ENCODE data around the gene CACNB2.

The CACNB2 gene

DNA sequence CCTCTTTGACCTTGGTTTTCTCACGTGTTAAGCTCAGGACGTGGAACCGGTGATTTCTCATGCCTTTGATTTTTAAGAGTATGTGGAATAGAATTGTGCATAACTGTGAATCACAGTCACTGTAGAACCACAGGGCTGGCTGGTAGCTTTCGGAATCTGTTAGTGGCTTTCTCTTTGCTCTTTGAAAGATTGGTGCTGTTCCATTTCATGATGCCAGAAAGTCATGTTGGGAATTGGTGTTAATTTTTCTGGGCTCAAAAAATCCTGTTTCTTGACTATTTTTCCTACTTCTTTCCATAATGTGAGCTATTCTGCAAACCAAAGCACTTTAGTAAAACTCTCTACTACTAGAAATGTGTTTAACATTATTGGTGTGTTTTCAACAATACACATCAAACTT, 73.0 kb downstream of the CACNB2 start:
- Histone ChIP-seq H3K23ac (ENCODE audit: low read length in 2 of 2) (no peak overlapping the region), H3K9me3 (ENCODE audit: control insufficient read depth, low read length) (no peaks in the 10 kb centered on the region), H3K4me1 (ENCODE audit: control insufficient read depth, insufficient read depth, low read depth, low read length) (no peaks in the 10 kb centered on the region), H3K27ac (ENCODE audit: low read length, poor library complexity, severe bottlenecking) (no peak overlapping the region), H3K18ac (ENCODE audit: low read depth in 1 of 2, low read length in 2 of 2) (no peak overlapping the region), H2BK15ac (ENCODE audit: low read depth, poor library complexity, severe bottlenecking) (no peak overlapping the region), H3K14ac (ENCODE audit: low read length in 2 of 2) (no peak overlapping the region), H2BK5ac (ENCODE audit: low read depth, low read length, poor library complexity, severe bottlenecking) (no peak overlapping the region), H3K27me3 (ENCODE audit: control insufficient read depth in 1 of 2, insufficient read depth in 1 of 2, low read length in 2 of 2) (peaks cover 4% of the 10 kb centered on the region in 2 experiments), H3K36me3 (ENCODE audit: control insufficient read depth in 1 of 2, insufficient read depth in 2 of 2, low read depth in 1 of 2, low read length in 2 of 2) (no peaks in the 10 kb centered on the region), H3K9ac (ENCODE audit: low read length) (no peak overlapping the region), H4K91ac (ENCODE audit: low read length) (no peak overlapping the region), H2AK5ac (ENCODE audit: low read length, severe bottlenecking) (no peak overlapping the region), H2BK12ac (ENCODE audit: low read length in 2 of 2) (no peak overlapping the region), H3K4me2 (ENCODE audit: low read length, poor library complexity, severe bottlenecking) (no peak overlapping the region), H4K8ac (ENCODE audit: low read length) (no peak overlapping the region), H3K4me3 (ENCODE audit: insufficient read depth in 1 of 2, low read depth in 1 of 2, low read length in 2 of 2) (no peak overlapping the region), H3K79me1 (replicated peaks; ENCODE audit: low read length, poor library complexity, severe bottlenecking) (no peaks in the 10 kb centered on the region), H2BK120ac (ENCODE audit: low read depth, low read length) (no peak overlapping the region), H3K4ac (ENCODE audit: low read depth in 1 of 2, low read length in 2 of 2) (no peak overlapping the region), H2AFZ (ENCODE audit: low read depth, low read length) (no peak overlapping the region)
- DNase-seq, result no peak
- 87% methylated on average over 4 of the region's 4 CpGs for WGBS

DNA sequence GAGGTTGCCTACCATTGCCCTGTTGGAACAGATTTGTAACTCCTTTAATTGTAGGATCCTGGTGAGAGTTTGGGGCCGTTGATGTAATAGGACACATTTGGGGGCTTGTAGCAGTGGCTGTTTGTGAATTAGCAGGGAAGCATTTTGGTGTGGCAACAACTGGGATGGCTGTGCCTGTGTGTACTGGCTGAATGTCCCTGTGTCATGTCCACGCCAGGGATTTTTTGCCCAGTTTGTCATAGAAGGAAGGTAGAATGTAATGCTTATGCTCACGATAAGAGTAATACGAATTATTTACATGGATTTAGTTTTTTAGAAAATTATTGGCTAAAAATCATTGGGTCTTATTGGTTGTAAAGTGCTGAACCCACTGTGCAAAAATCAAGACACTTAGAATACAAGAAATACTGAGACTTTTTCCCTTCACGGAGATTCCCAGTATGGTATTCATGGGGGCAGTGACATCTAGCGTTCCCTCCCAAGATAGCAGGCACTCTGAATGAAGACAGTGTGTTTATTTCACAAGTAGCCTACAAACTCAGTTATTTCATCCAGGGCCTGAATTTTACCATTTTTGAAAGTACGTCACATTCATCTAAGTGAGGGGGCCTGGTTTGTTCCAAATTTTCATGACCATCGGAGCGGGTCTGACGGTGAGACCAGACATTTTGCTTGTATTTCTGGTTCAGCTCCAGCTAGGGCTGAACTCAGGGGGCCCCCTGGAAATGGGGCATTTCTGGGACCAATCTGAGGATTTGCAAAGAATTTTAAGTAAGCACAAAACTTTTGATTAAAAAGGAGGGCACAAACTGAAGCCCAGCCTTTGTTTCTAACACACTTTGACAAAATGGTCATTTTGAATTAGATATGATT, 74.7 kb downstream of the CACNB2 start:
- Histone ChIP-seq H3K14ac (ENCODE audit: low read length in 2 of 2) (no peak overlapping the region), H2AFZ (ENCODE audit: low read depth, low read length) (no peak overlapping the region), H3K4ac (ENCODE audit: low read depth in 1 of 2, low read length in 2 of 2) (no peak overlapping the region), H2BK12ac (ENCODE audit: low read length in 2 of 2) (no peak overlapping the region), H3K23ac (ENCODE audit: low read length in 2 of 2) (no peak overlapping the region), H4K8ac (ENCODE audit: low read length) (no peak overlapping the region), H2BK5ac (ENCODE audit: low read depth, low read length, poor library complexity, severe bottlenecking) (no peak overlapping the region), H3K4me3 (ENCODE audit: insufficient read depth in 1 of 2, low read depth in 1 of 2, low read length in 2 of 2) (no peak overlapping the region), H3K27me3 (ENCODE audit: control insufficient read depth in 1 of 2, insufficient read depth in 1 of 2, low read length in 2 of 2) (peaks cover 0 to 4% of the 10 kb centered on the region in 2 experiments), H4K91ac (ENCODE audit: low read length) (peak overlapping the region; percentile 50), H3K9ac (ENCODE audit: low read length) (no peak overlapping the region), H2BK15ac (ENCODE audit: low read depth, poor library complexity, severe bottlenecking) (no peak overlapping the region), H3K4me2 (ENCODE audit: low read length, poor library complexity, severe bottlenecking) (no peak overlapping the region), H2AK5ac (ENCODE audit: low read length, severe bottlenecking) (no peak overlapping the region), H3K4me1 (ENCODE audit: control insufficient read depth, insufficient read depth, low read depth, low read length) (no peaks in the 10 kb centered on the region), H3K9me3 (ENCODE audit: control insufficient read depth, low read length) (no peaks in the 10 kb centered on the region), H2BK120ac (ENCODE audit: low read depth, low read length) (no peak overlapping the region), H3K27ac (ENCODE audit: low read length, poor library complexity, severe bottlenecking) (no peak overlapping the region), H3K79me1 (replicated peaks; ENCODE audit: low read length, poor library complexity, severe bottlenecking) (no peaks in the 10 kb centered on the region), H3K36me3 (ENCODE audit: control insufficient read depth in 1 of 2, insufficient read depth in 2 of 2, low read depth in 1 of 2, low read length in 2 of 2) (no peaks in the 10 kb centered on the region), H3K18ac (ENCODE audit: low read depth in 1 of 2, low read length in 2 of 2) (no peak overlapping the region)
- DNase-seq, result peak; percentile 67
- 50% methylated on average over 8 of the region's 10 CpGs for WGBS

GRCh38 chr10:18216482-18216881, 76.3 kb downstream of the CACNB2 start:
- H2BK12ac ChIP-seq (ENCODE audit: low read length in 2 of 2), result no peak overlapping the region
- H3K4me2 ChIP-seq (ENCODE audit: low read length, poor library complexity, severe bottlenecking), result no peak overlapping the region
- no peaks in the 10 kb centered on the region for H3K9me3 ChIP-seq (ENCODE audit: control insufficient read depth, low read length)
- H3K36me3 ChIP-seq (ENCODE audit: control insufficient read depth in 1 of 2, insufficient read depth in 2 of 2, low read depth in 1 of 2, low read length in 2 of 2), result no peaks in the 10 kb centered on the region
- no peak overlapping the region for H3K18ac ChIP-seq (ENCODE audit: low read depth in 1 of 2, low read length in 2 of 2)
- H4K8ac ChIP-seq (ENCODE audit: low read length), result no peak overlapping the region
- no peak overlapping the region for H3K9ac ChIP-seq (ENCODE audit: low read length)
- H2BK15ac ChIP-seq (ENCODE audit: low read depth, poor library complexity, severe bottlenecking), result no peak overlapping the region
- H3K4ac ChIP-seq (ENCODE audit: low read depth in 1 of 2, low read length in 2 of 2), result no peak overlapping the region
- H2BK5ac ChIP-seq (ENCODE audit: low read depth, low read length, poor library complexity, severe bottlenecking), result no peak overlapping the region
- WGBS, result no CpG with 5 or more reads among the region's 2 CpGs
- peak; percentile 40 for DNase-seq
- no peaks in the 10 kb centered on the region for H3K4me1 ChIP-seq (ENCODE audit: control insufficient read depth, insufficient read depth, low read depth, low read length)
- no peak overlapping the region for H4K91ac ChIP-seq (ENCODE audit: low read length)
- H3K27ac ChIP-seq (ENCODE audit: low read length, poor library complexity, severe bottlenecking), result no peak overlapping the region
- H3K79me1 ChIP-seq (replicated peaks; ENCODE audit: low read length, poor library complexity, severe bottlenecking), result no peaks in the 10 kb centered on the region
- no peak overlapping the region for H3K4me3 ChIP-seq (ENCODE audit: insufficient read depth in 1 of 2, low read depth in 1 of 2, low read length in 2 of 2)
- H3K27me3 ChIP-seq (ENCODE audit: control insufficient read depth in 1 of 2, insufficient read depth in 1 of 2, low read length in 2 of 2), result peaks cover 0 to 4% of the 10 kb centered on the region in 2 experiments
- H2BK120ac ChIP-seq (ENCODE audit: low read depth, low read length), result no peak overlapping the region
- no peak overlapping the region for H2AFZ ChIP-seq (ENCODE audit: low read depth, low read length)
- H2AK5ac ChIP-seq (ENCODE audit: low read length, severe bottlenecking), result no peak overlapping the region
- no peak overlapping the region for H3K23ac ChIP-seq (ENCODE audit: low read length in 2 of 2)
- no peak overlapping the region for H3K14ac ChIP-seq (ENCODE audit: low read length in 2 of 2)

DNA sequence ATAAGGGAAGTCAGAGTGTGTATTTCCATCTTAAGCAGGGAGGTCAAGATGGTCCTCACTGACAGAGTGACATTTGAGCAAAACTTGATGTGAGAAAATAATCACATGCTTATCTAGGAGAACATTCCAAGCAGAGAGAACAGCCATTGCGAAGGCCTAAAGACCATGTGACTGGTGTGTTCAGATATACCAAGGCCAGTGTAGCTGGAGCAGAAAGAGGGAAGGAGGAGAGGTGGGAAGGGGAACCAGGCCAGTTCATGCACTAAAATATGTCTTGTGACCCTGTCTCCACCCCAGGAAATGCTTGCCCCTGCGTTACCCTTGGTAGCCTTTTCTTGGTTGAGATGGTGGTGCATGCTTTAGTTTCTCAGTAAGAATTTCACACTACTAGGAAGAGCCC, 77.4 kb downstream of the CACNB2 start:
- Histone ChIP-seq H3K4me2 (ENCODE audit: low read length, poor library complexity, severe bottlenecking) (no peak overlapping the region), H3K79me1 (replicated peaks; ENCODE audit: low read length, poor library complexity, severe bottlenecking) (no peaks in the 10 kb centered on the region), H3K4ac (ENCODE audit: low read depth in 1 of 2, low read length in 2 of 2) (no peak overlapping the region), H3K9me3 (ENCODE audit: control insufficient read depth, low read length) (no peaks in the 10 kb centered on the region), H3K4me3 (ENCODE audit: insufficient read depth in 1 of 2, low read depth in 1 of 2, low read length in 2 of 2) (no peak overlapping the region), H2BK12ac (ENCODE audit: low read length in 2 of 2) (no peak overlapping the region), H2AK5ac (ENCODE audit: low read length, severe bottlenecking) (no peak overlapping the region), H3K27me3 (ENCODE audit: control insufficient read depth in 1 of 2, insufficient read depth in 1 of 2, low read length in 2 of 2) (peaks cover 0 to 4% of the 10 kb centered on the region in 2 experiments), H3K23ac (ENCODE audit: low read length in 2 of 2) (no peak overlapping the region), H2BK15ac (ENCODE audit: low read depth, poor library complexity, severe bottlenecking) (no peak overlapping the region), H3K4me1 (ENCODE audit: control insufficient read depth, insufficient read depth, low read depth, low read length) (no peaks in the 10 kb centered on the region), H3K14ac (ENCODE audit: low read length in 2 of 2) (no peak overlapping the region), H3K18ac (ENCODE audit: low read depth in 1 of 2, low read length in 2 of 2) (no peak overlapping the region), H2BK120ac (ENCODE audit: low read depth, low read length) (no peak overlapping the region), H2AFZ (ENCODE audit: low read depth, low read length) (no peak overlapping the region), H3K36me3 (ENCODE audit: control insufficient read depth in 1 of 2, insufficient read depth in 2 of 2, low read depth in 1 of 2, low read length in 2 of 2) (no peaks in the 10 kb centered on the region), H2BK5ac (ENCODE audit: low read depth, low read length, poor library complexity, severe bottlenecking) (no peak overlapping the region), H3K27ac (ENCODE audit: low read length, poor library complexity, severe bottlenecking) (no peak overlapping the region), H4K91ac (ENCODE audit: low read length) (no peak overlapping the region), H3K9ac (ENCODE audit: low read length) (no peak overlapping the region), H4K8ac (ENCODE audit: low read length) (no peak overlapping the region)
- no peak for DNase-seq
- 94% methylated on average over 1 of the region's 2 CpGs for WGBS

Measured in mesenchymal stem cell (in vitro differentiated cells and primary cell).